Thymus (tissue), 11 donors: ENCODE measurements around the gene TMEM234. TPM values are rescaled to one million over a fixed set of nuclear protein-coding genes. Genes with fewer than 3 reads are reported as not detected.

Experiments
- DNase-seq, 9 donors: peaks; one replicate each; pipeline ENCODE4 v3.0.0-alpha.2; 2013; ENCODE audit warnings: low spot score in 9 of 9, low read depth in 6 of 9, missing footprints in 1 of 9
- H3K27ac ChIP-seq, 2 donors: one replicate each; pipeline ENCODE4 v1.5.1; 2013; ENCODE audit warnings: control low read depth in 1 of 2, low read depth in 1 of 2, low read length in 1 of 2, mild to moderate bottlenecking in 1 of 2, moderate library complexity in 1 of 2
- H3K27me3 ChIP-seq, 2 donors: one replicate each; pipeline ENCODE4 v1.5.1; 2013; ENCODE audit warnings: low read length in 1 of 2; ENCODE audit not compliant: control insufficient read depth in 2 of 2, insufficient read depth in 1 of 2
- H3K36me3 ChIP-seq, 2 donors: one replicate each; pipeline ENCODE4 v1.5.1; 2013; ENCODE audit warnings: low read length in 1 of 2, mild to moderate bottlenecking in 1 of 2, moderate library complexity in 1 of 2; ENCODE audit not compliant: control insufficient read depth in 2 of 2, insufficient read depth in 2 of 2
- H3K4me1 ChIP-seq, 2 donors: one replicate each; pipeline ENCODE4 v1.5.1; 2013; ENCODE audit warnings: low read length in 2 of 2; ENCODE audit not compliant: control insufficient read depth in 2 of 2, insufficient read depth in 2 of 2
- H3K4me3 ChIP-seq, 2 donors: one replicate each; pipeline ENCODE4 v1.5.1; 2013; ENCODE audit warnings: low read length in 2 of 2, control low read depth in 1 of 2, mild to moderate bottlenecking in 1 of 2
- H3K9me3 ChIP-seq, 2 donors: one replicate each; pipeline ENCODE4 v1.5.1; 2013; ENCODE audit warnings: low read length in 1 of 2, mild to moderate bottlenecking in 1 of 2; ENCODE audit not compliant: control insufficient read depth in 2 of 2, insufficient read depth in 1 of 2
- WGBS: extraction: QIAGEN DNeasy Blood & Tissue Kit; methylation state at CpG from one replicate; pipeline ENCODE4 v1.1.7; 2013; 5-methylcytosine and 5-hydroxymethylcytosine counted together
- polyA plus RNA-seq: library from polyadenylated mRNA; stranded (reverse); fragments of 200-250 nt; gene quantifications from one replicate; pipeline ENCODE4 v1.2.3, GENCODE V29; 2013
- total RNA-seq: library from RNA; stranded (reverse); fragments of 120-200 nt; gene quantifications from one replicate; pipeline ENCODE4 v1.2.4, GENCODE V29; 2013
- donor health status: healthy.

TMEM234 gene
- total and polyA plus RNA-seq, 2 donors = 8.5 to 15.4 TPM

- 4% methylated on average over 77 of the region's 77 CpGs for WGBS
- no peaks in the 10 kb centered on the region for H3K9me3 ChIP-seq
- no peaks in the 10 kb centered on the region for H3K27me3 ChIP-seq
- peak in 8 of 9 donors; percentile 68 to 89 (median 76) for DNase-seq
- peak within 1 kb of the TSS; percentile 61 to 64 for H3K4me3 ChIP-seq
- H3K4me1 ChIP-seq = peaks cover 11 to 35% of the 10 kb centered on the region in 2 donors
- H3K27ac ChIP-seq = peak within 1 kb of the TSS; percentile 25 to 63
- H3K36me3 ChIP-seq = peaks cover 7 to 16% of the 10 kb centered on the region in 2 donors
Observed at GRCh38 chr1:32205401-32206370, 16.5 kb downstream of the TMEM234 start, which contains the start of gene IQCC. TSS of gene IQCC (plus strand) at chr1:32205671. CDS start at chr1:32205682, 11 bp downstream.

- peaks cover 14 to 39% of the 10 kb centered on the region in 2 donors for H3K4me1 ChIP-seq
- DNase-seq = no peak
- WGBS = 79% methylated on average over 26 of the region's 26 CpGs
Observed at GRCh38 chr1:32204943-32205361, 17.2 kb downstream of the TMEM234 start.

GRCh38 chr1:32201011-32201855 lies 20.9 kb downstream of the TMEM234 start:
- Histone ChIP-seq H3K27ac (peak overlapping the region; percentile 85 to 93), H3K4me3 (peak overlapping the region; percentile 73 to 90), H3K4me1 (peaks cover 17 to 47% of the 10 kb centered on the region in 2 donors), H3K36me3 (peaks cover 17 to 28% of the 10 kb centered on the region in 2 donors), H3K9me3 (no peaks in the 10 kb centered on the region), H3K27me3 (no peaks in the 10 kb centered on the region)
- peak in 7 of 9 donors; percentile 55 to 90 (median 76) for DNase-seq
- 1% methylated on average over 26 of the region's 26 CpGs for WGBS

More at GRCh38 chr1:32204943-32205361, 17.2 kb downstream of the TMEM234 start:
- Histone ChIP-seq H3K4me3 (peak overlapping the region; percentile 61 to 64), H3K36me3 (peaks cover 7 to 16% of the 10 kb centered on the region in 2 donors), H3K27ac (no peak overlapping the region), H3K27me3 (no peaks in the 10 kb centered on the region), H3K9me3 (no peaks in the 10 kb centered on the region)

- Histone ChIP-seq H3K9me3 (no peaks in the 10 kb centered on the region), H3K36me3 (peaks cover 25 to 37% of the 10 kb centered on the region in 2 donors), H3K27me3 (no peaks in the 10 kb centered on the region), H3K4me3 (peak within 1 kb of the TSS; percentile 73 to 90), H3K27ac (peak within 1 kb of the TSS; percentile 85 to 93), H3K4me1 (peaks cover 17 to 50% of the 10 kb centered on the region in 2 donors)
- peak in 5 of 9 donors; percentile 40 to 74 (median 56) for DNase-seq
- 1% methylated on average over 34 of the region's 34 CpGs for WGBS
Observed at GRCh38 chr1:32200226-32201010, 21.7 kb downstream of the TMEM234 start, which contains the start of gene CCDC28B. TSS of gene CCDC28B (plus strand) at chr1:32200595. CDS start at chr1:32201936, 1,341 bp downstream.

- Histone ChIP-seq H3K36me3 (peaks cover 32 to 44% of the 10 kb centered on the region in 2 donors), H3K4me1 (peaks cover 17 to 49% of the 10 kb centered on the region in 2 donors), H3K4me3 (no peak overlapping the region), H3K27ac (peak overlapping the region; percentile 85 to 93), H3K9me3 (no peaks in the 10 kb centered on the region), H3K27me3 (no peaks in the 10 kb centered on the region)
- 84% methylated on average over 6 of the region's 6 CpGs for WGBS
- no peak for DNase-seq
Observed at GRCh38 chr1:32199717-32200072, 22.5 kb downstream of the TMEM234 start.

- 97% methylated on average over 4 of the region's 4 CpGs for WGBS
- Histone ChIP-seq H3K9me3 (no peaks in the 10 kb centered on the region), H3K4me1 (peaks cover 17 to 49% of the 10 kb centered on the region in 2 donors), H3K27me3 (no peaks in the 10 kb centered on the region), H3K36me3 (peaks cover 36 to 47% of the 10 kb centered on the region in 2 donors), H3K27ac (peak overlapping the region in 1 of 2 donors; percentile 93), H3K4me3 (no peak overlapping the region)
- DNase-seq = no peak
Observed at GRCh38 chr1:32199043-32199716, 23.0 kb downstream of the TMEM234 start.

GRCh38 chr1:32198237-32199042 lies 23.7 kb downstream of the TMEM234 start:
- Histone ChIP-seq H3K4me3 (no peak overlapping the region), H3K9me3 (no peaks in the 10 kb centered on the region), H3K4me1 (peaks cover 17 to 49% of the 10 kb centered on the region in 2 donors), H3K36me3 (peaks cover 42 to 51% of the 10 kb centered on the region in 2 donors), H3K27me3 (no peaks in the 10 kb centered on the region), H3K27ac (no peak overlapping the region)
- WGBS = 96% methylated on average over 3 of the region's 3 CpGs
- no peak for DNase-seq
